Adrenal gland (tissue), 5 donors: ENCODE measurements around the gene ASB15.

Source experiments
- CTCF ChIP-seq, 6 experiments: fragments of 450-650 bp in 4 of 6; fragments of 200-600 bp in 2 of 6; sonication (generic) in 1 of 6; IDR thresholded peaks; 1 replicate in 5 of 6; 2 replicates in 1 of 6; pipeline versions ENCODE4 v1.5.1 to v1.8.0; 2016 to 2021; ENCODE audit warnings: antibody characterized with exemption in 6 of 6, mild to moderate bottlenecking in 2 of 6, moderate library complexity in 1 of 6
- POLR2A ChIP-seq, 2 donors: fragments of 450-650 bp; IDR thresholded peaks; one replicate each; pipeline ENCODE4 v1.6.1; 2017; ENCODE audit warnings: antibody characterized with exemption in 2 of 2, mild to moderate bottlenecking in 2 of 2, moderate library complexity in 1 of 2
- donor health status: DM: no; HTN: no; CAD: no.

GRCh38 chr7:123569352-123570010 is 32.1 kb upstream of the ASB15 start:
- TF ChIP-seq CTCF (IDR thresholded peaks at IDR 0.05) (no peak), POLR2A (IDR thresholded peaks at IDR 0.05) (no peak)
